HepG2 (cell line): ENCODE data around the gene SNRNP48. TPM values are rescaled to one million over a fixed set of nuclear protein-coding genes. Genes with fewer than 3 reads are reported as not detected.

ENCODE experiments used
- MAZ ChIP-seq, 2 experiments: sonication (generic) in 1 of 2; formaldehyde crosslinking in 1 of 2; IDR thresholded peaks; 2 replicates each; pipeline versions ENCODE4 v1.5.0 to v1.6.1; 2012 to 2020; ENCODE audit warnings: low read depth in 2 of 2, mild to moderate bottlenecking in 2 of 2, borderline replicate concordance in 1 of 2, improper control_type of control experiment in 1 of 2, low read length in 1 of 2, missing genetic modification reagents in 1 of 2, moderate library complexity in 1 of 2
- MBD4 ChIP-seq: IDR thresholded peaks from 2 replicates; pipeline ENCODE4 v1.6.1; 2012; ENCODE audit warnings: low read length, inconsistent platforms, borderline replicate concordance
- MTA1 ChIP-seq: sonication (generic); formaldehyde crosslinking; IDR thresholded peaks from 2 replicates; pipeline ENCODE4 v1.4.0; 2020; ENCODE audit warnings: missing genetic modification reagents, mild to moderate bottlenecking, borderline replicate concordance
- MTF2 ChIP-seq: sonication (generic); formaldehyde crosslinking; IDR thresholded peaks from 2 replicates; pipeline ENCODE4 v1.5.0; 2020; ENCODE audit warnings: missing genetic modification reagents, borderline replicate concordance
- PHB2 ChIP-seq: fragments of 450-650 bp; IDR thresholded peaks from 2 replicates; pipeline ENCODE4 v1.6.1; 2018; ENCODE audit not compliant: partially characterized antibody
- RXRA ChIP-seq: sonication (generic); formaldehyde crosslinking; IDR thresholded peaks from 2 replicates; pipeline ENCODE4 v1.5.1; 2020; ENCODE audit warnings: missing genetic modification reagents
- ZNF484 ChIP-seq: sonication (generic); formaldehyde crosslinking; IDR thresholded peaks from 2 replicates; pipeline ENCODE4 v1.5.1; 2020; ENCODE audit warnings: mild to moderate bottlenecking, low read depth, missing genetic modification reagents, borderline replicate concordance
- ZNF614 ChIP-seq: IDR thresholded peaks from 2 replicates; pipeline ENCODE4 v1.6.1; 2018; ENCODE audit warnings: missing biosample characterization, missing genetic modification reagents, inconsistent platforms, borderline replicate concordance
- ZSCAN12 ChIP-seq: sonication (generic); formaldehyde crosslinking; IDR thresholded peaks from 2 replicates; pipeline ENCODE4 v1.9.0; 2021; ENCODE audit warnings: mild to moderate bottlenecking, missing genetic modification reagents
- polyA plus RNA-seq, 8 experiments: library from polyadenylated mRNA; depleted of rRNA in 3 of 8; stranded (reverse) in 7 of 8; unstranded in 1 of 8; fragments of >200 nt; fragmentation: Illumina TruSeq in 4 of 8; extraction: Trizol in 4 of 8; gene quantifications; 2 replicates each; pipeline versions ENCODE4 v1.2.1 to v1.2.3, GENCODE V29; 2011 to 2016; ENCODE audit warnings: low read depth in 4 of 8, missing spikeins in 1 of 8, mixed read lengths in 1 of 8; ENCODE audit not compliant: insufficient read depth in 1 of 8
- total RNA-seq, 5 experiments: library from RNA; depleted of rRNA; stranded (reverse); fragments of >200 nt; fragmentation: Illumina TruSeq; extraction: Trizol; gene quantifications; 2 replicates each; pipeline ENCODE4 v1.2.3, GENCODE V29; 2016; ENCODE audit warnings: low read depth in 1 of 5
- TF ChIP-seq, protein P1 (sequence below), 2 experiments: sonication (generic) in 1 of 2; formaldehyde crosslinking in 1 of 2; IDR thresholded peaks; 2 replicates each; pipeline versions ENCODE4 v1.4.0 to v1.6.1; 2018 to 2020; ENCODE audit warnings: missing genetic modification reagents in 2 of 2, borderline replicate concordance in 1 of 2, low read depth in 1 of 2, mild to moderate bottlenecking in 1 of 2, missing biosample characterization in 1 of 2
- TF ChIP-seq, protein P2 (sequence below): sonication (generic); formaldehyde crosslinking; IDR thresholded peaks from 2 replicates; pipeline ENCODE4 v1.4.0; 2020; ENCODE audit warnings: missing genetic modification reagents, borderline replicate concordance
- TF ChIP-seq, protein P3 (sequence below): sonication (generic); formaldehyde crosslinking; IDR thresholded peaks from 2 replicates; pipeline ENCODE4 v1.4.0; 2020; ENCODE audit warnings: missing genetic modification reagents
- TF ChIP-seq, protein P4 (sequence below): sonication (generic); formaldehyde crosslinking; IDR thresholded peaks from 2 replicates; pipeline ENCODE4 v1.4.0; 2020; ENCODE audit warnings: missing genetic modification reagents, mild to moderate bottlenecking, borderline replicate concordance
- TF ChIP-seq, protein P5 (sequence below): sonication (generic); formaldehyde crosslinking; IDR thresholded peaks from 2 replicates; pipeline ENCODE4 v1.8.0; 2022; ENCODE audit warnings: mild to moderate bottlenecking, missing genetic modification reagents, moderate library complexity

Gene SNRNP48
- total and polyA plus RNA-seq, 2 of the 13 experiments (the other 11 are each of a cell fraction or from before 2014, with no cell fraction given): 17.5 to 47.5 TPM

DNA sequence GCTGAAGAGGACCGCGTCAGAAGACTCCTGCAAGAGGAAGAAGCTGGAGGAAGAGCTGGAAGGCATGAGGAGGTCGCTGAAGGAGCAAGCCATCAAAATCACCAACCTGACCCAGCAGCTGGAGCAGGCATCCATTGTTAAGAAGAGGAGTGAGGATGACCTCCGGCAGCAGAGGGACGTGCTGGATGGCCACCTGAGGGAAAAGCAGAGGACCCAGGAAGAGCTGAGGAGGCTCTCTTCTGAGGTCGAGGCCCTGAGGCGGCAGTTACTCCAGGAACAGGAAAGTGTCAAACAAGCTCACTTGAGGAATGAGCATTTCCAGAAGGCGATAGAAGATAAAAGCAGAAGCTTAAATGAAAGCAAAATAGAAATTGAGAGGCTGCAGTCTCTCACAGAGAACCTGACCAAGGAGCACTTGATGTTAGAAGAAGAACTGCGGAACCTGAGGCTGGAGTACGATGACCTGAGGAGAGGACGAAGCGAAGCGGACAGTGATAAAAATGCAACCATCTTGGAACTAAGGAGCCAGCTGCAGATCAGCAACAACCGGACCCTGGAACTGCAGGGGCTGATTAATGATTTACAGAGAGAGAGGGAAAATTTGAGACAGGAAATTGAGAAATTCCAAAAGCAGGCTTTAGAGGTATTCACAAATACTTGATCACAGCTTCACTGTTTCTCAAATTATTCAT, 8.9 kb upstream of the SNRNP48 start (continued):
- TF ChIP-seq, protein P1, sequence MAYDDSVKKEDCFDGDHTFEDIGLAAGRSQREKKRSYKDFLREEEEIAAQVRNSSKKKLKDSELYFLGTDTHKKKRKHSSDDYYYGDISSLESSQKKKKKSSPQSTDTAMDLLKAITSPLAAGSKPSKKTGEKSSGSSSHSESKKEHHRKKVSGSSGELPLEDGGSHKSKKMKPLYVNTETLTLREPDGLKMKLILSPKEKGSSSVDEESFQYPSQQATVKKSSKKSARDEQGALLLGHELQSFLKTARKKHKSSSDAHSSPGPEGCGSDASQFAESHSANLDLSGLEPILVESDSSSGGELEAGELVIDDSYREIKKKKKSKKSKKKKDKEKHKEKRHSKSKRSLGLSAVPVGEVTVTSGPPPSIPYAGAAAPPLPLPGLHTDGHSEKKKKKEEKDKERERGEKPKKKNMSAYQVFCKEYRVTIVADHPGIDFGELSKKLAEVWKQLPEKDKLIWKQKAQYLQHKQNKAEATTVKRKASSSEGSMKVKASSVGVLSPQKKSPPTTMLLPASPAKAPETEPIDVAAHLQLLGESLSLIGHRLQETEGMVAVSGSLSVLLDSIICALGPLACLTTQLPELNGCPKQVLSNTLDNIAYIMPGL (CRISPR knock-in tag; IDR thresholded peaks at IDR 0.05; ENCODE audit: borderline replicate concordance in 1 of 2, low read depth in 1 of 2): 0 out of 4 replicates have a peak, but pooled peaks have one; percentile 31 to 39
- TF ChIP-seq ZSCAN12 (CRISPR knock-in tag) (no peak), RXRA (CRISPR knock-in tag) (no peak; the same call in 1 of the 2 replicates), MTA1 (CRISPR knock-in tag) (no peak), MTF2 (CRISPR knock-in tag) (no peak), ZNF614 (CRISPR knock-in tag) (peak; percentile 36; the same call in 1 of the 2 replicates), PHB2 (no peak), MBD4 (no peak), MAZ (IDR thresholded peaks at IDR 0.05; ENCODE audit: borderline replicate concordance, low read depth, low read length) (no peak), MAZ (CRISPR knock-in tag; IDR thresholded peaks at IDR 0.05; ENCODE audit: low read depth) (no peak), ZNF484 (no peak)
- TF ChIP-seq, protein P2, sequence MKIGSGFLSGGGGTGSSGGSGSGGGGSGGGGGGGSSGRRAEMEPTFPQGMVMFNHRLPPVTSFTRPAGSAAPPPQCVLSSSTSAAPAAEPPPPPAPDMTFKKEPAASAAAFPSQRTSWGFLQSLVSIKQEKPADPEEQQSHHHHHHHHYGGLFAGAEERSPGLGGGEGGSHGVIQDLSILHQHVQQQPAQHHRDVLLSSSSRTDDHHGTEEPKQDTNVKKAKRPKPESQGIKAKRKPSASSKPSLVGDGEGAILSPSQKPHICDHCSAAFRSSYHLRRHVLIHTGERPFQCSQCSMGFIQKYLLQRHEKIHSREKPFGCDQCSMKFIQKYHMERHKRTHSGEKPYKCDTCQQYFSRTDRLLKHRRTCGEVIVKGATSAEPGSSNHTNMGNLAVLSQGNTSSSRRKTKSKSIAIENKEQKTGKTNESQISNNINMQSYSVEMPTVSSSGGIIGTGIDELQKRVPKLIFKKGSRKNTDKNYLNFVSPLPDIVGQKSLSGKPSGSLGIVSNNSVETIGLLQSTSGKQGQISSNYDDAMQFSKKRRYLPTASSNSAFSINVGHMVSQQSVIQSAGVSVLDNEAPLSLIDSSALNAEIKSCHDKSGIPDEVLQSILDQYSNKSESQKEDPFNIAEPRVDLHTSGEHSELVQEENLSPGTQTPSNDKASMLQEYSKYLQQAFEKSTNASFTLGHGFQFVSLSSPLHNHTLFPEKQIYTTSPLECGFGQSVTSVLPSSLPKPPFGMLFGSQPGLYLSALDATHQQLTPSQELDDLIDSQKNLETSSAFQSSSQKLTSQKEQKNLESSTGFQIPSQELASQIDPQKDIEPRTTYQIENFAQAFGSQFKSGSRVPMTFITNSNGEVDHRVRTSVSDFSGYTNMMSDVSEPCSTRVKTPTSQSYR: no peak
- TF ChIP-seq, protein P3, sequence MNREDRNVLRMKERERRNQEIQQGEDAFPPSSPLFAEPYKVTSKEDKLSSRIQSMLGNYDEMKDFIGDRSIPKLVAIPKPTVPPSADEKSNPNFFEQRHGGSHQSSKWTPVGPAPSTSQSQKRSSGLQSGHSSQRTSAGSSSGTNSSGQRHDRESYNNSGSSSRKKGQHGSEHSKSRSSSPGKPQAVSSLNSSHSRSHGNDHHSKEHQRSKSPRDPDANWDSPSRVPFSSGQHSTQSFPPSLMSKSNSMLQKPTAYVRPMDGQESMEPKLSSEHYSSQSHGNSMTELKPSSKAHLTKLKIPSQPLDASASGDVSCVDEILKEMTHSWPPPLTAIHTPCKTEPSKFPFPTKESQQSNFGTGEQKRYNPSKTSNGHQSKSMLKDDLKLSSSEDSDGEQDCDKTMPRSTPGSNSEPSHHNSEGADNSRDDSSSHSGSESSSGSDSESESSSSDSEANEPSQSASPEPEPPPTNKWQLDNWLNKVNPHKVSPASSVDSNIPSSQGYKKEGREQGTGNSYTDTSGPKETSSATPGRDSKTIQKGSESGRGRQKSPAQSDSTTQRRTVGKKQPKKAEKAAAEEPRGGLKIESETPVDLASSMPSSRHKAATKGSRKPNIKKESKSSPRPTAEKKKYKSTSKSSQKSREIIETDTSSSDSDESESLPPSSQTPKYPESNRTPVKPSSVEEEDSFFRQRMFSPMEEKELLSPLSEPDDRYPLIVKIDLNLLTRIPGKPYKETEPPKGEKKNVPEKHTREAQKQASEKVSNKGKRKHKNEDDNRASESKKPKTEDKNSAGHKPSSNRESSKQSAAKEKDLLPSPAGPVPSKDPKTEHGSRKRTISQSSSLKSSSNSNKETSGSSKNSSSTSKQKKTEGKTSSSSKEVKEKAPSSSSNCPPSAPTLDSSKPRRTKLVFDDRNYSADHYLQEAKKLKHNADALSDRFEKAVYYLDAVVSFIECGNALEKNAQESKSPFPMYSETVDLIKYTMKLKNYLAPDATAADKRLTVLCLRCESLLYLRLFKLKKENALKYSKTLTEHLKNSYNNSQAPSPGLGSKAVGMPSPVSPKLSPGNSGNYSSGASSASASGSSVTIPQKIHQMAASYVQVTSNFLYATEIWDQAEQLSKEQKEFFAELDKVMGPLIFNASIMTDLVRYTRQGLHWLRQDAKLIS (CRISPR knock-in tag): no peak
- TF ChIP-seq, protein P4, sequence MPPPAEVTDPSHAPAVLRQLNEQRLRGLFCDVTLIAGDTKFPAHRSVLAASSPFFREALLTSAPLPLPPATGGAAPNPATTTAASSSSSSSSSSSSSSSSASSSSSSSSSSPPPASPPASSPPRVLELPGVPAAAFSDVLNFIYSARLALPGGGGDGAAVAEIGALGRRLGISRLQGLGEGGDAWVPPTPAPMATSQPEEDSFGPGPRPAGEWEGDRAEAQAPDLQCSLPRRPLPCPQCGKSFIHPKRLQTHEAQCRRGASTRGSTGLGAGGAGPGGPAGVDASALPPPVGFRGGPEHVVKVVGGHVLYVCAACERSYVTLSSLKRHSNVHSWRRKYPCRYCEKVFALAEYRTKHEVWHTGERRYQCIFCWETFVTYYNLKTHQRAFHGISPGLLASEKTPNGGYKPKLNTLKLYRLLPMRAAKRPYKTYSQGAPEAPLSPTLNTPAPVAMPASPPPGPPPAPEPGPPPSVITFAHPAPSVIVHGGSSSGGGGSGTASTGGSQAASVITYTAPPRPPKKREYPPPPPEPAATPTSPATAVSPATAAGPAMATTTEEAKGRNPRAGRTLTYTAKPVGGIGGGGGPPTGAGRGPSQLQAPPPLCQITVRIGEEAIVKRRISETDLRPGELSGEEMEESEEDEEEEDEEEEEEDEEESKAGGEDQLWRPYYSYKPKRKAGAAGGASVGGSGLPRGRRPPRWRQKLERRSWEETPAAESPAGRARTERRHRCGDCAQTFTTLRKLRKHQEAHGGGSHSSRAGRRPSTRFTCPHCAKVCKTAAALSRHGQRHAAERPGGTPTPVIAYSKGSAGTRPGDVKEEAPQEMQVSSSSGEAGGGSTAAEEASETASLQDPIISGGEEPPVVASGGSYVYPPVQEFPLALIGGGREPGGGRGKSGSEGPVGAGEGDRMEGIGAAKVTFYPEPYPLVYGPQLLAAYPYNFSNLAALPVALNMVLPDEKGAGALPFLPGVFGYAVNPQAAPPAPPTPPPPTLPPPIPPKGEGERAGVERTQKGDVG: no peak
- TF ChIP-seq, protein P5, sequence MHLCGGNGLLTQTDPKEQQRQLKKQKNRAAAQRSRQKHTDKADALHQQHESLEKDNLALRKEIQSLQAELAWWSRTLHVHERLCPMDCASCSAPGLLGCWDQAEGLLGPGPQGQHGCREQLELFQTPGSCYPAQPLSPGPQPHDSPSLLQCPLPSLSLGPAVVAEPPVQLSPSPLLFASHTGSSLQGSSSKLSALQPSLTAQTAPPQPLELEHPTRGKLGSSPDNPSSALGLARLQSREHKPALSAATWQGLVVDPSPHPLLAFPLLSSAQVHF (CRISPR knock-in tag): no peak
